SK-N-SH (cell line): Measurements from ENCODE around the gene CXXC1. TPM values are rescaled to one million over a fixed set of nuclear protein-coding genes. Genes with fewer than 3 reads are reported as not detected.
A peak's percentile ranks its signal among the peaks of the same experiment; 100 is the strongest.

Experiments
- CTCF ChIA-PET: fragments of 300-600, 350-600 bp; formaldehyde crosslinking; extraction: SDS; loops from one replicate; lab custom pipeline; 2021; lab: Yijun Ruan, JAX
- POLR2A ChIA-PET: fragments of 350-600 bp; sonication (Branson Sonifier 250); formaldehyde crosslinking; extraction: SDS; loops from one replicate; lab custom pipeline; 2020; ENCODE audit warnings: antibody characterized with exemption, inconsistent platforms; lab: Yijun Ruan, JAX
- DNase-seq: peaks from one replicate; pipeline ENCODE4 v3.0.0; 2012
- H2AFZ ChIP-seq: fragments of 200-600 bp; sonication (generic); 2 replicates; pipeline ENCODE4 v1.8.1; 2016; ENCODE audit warnings: antibody characterized with exemption, mild to moderate bottlenecking, low read depth
- H3F3A ChIP-seq: fragments of 200-600 bp; sonication (generic); replicated peaks from 2 replicates; pipeline ENCODE3; 2016; ENCODE audit warnings: antibody characterized with exemption, mild to moderate bottlenecking; ENCODE audit not compliant: insufficient read depth
- H3K27ac ChIP-seq, 2 experiments: fragments of 200-500 bp in 1 of 2; fragments of 200-600 bp in 1 of 2; sonication (Bioruptor generic) in 1 of 2; sonication (generic), shearing (Covaris generic) in 1 of 2; 2 replicates each; pipeline versions ENCODE4 v1.5.1 to v1.6.1; 2014 to 2016; ENCODE audit warnings: low read depth in 2 of 2, inconsistent platforms in 1 of 2, low read length in 1 of 2, mild to moderate bottlenecking in 1 of 2, mixed read lengths in 1 of 2
- H3K27me3 ChIP-seq: fragments of 200-600 bp; sonication (generic), shearing (Covaris generic); 2 replicates; pipeline ENCODE4 v1.6.1; 2016; ENCODE audit warnings: mixed run types; ENCODE audit not compliant: insufficient read depth
- H3K36me3 ChIP-seq, 2 experiments: fragments of 200-500 bp in 1 of 2; fragments of 200-600 bp in 1 of 2; sonication (Bioruptor generic) in 1 of 2; sonication (generic) in 1 of 2; replicated peaks in 1 of 2; 2 replicates each; pipeline versions ENCODE3 to v1.5.1; 2014 to 2016; ENCODE audit warnings: low read length in 1 of 2, mild to moderate bottlenecking in 1 of 2; ENCODE audit not compliant: insufficient read depth in 2 of 2, control insufficient read depth in 1 of 2
- H3K4me1 ChIP-seq, 2 experiments: fragments of 200-500 bp in 1 of 2; fragments of 200-600 bp in 1 of 2; sonication (Bioruptor generic) in 1 of 2; sonication (generic), shearing (Covaris generic) in 1 of 2; 2 replicates each; pipeline versions ENCODE4 v1.5.1 to v1.6.1; 2014 to 2016; ENCODE audit warnings: low read depth in 1 of 2, low read length in 1 of 2, mixed run types in 1 of 2; ENCODE audit not compliant: insufficient read depth in 2 of 2, control insufficient read depth in 1 of 2
- H3K4me2 ChIP-seq: fragments of 200-600 bp; sonication (generic), shearing (Covaris generic); 2 replicates; pipeline ENCODE4 v1.6.1; 2017; ENCODE audit warnings: mixed run types
- H3K4me3 ChIP-seq, 2 experiments: fragments of 200-500 bp in 1 of 2; fragments of 200-600 bp in 1 of 2; sonication (Bioruptor generic) in 1 of 2; sonication (generic), shearing (Covaris generic) in 1 of 2; 2 replicates each; pipeline versions ENCODE4 v1.5.1 to v1.8.1; 2014 to 2016; ENCODE audit warnings: low read depth in 2 of 2, inconsistent platforms in 1 of 2, low read length in 1 of 2, mild to moderate bottlenecking in 1 of 2, mixed read lengths in 1 of 2, moderate library complexity in 1 of 2
- H3K79me2 ChIP-seq: fragments of 200-600 bp; sonication (generic); 2 replicates; pipeline ENCODE4 v1.8.1; 2017; ENCODE audit warnings: mild to moderate bottlenecking; ENCODE audit not compliant: insufficient read depth
- H3K9ac ChIP-seq: fragments of 200-600 bp; sonication (generic); 2 replicates; pipeline ENCODE4 v1.6.1; 2017; ENCODE audit warnings: mixed run types
- H3K9me2 ChIP-seq: fragments of 200-600 bp; sonication (generic); 2 replicates; pipeline ENCODE4 v1.6.1; 2017; ENCODE audit warnings: mixed run types
- H3K9me3 ChIP-seq: fragments of 200-600 bp; sonication (generic); 2 replicates; pipeline ENCODE4 v1.6.1; 2017; ENCODE audit warnings: mixed run types, mild to moderate bottlenecking, moderate library complexity
- H4K20me1 ChIP-seq: fragments of 200-600 bp; sonication (generic); 2 replicates; pipeline ENCODE4 v1.6.1; 2017; ENCODE audit warnings: mild to moderate bottlenecking, mixed run types; ENCODE audit not compliant: insufficient read depth
- CHD2 ChIP-seq: fragments of 150-350 bp; IDR thresholded peaks from 2 replicates; pipeline ENCODE4 v1.6.1; 2018; ENCODE audit warnings: low read length; ENCODE audit not compliant: partially characterized antibody
- FOSL2 ChIP-seq: IDR thresholded peaks from 2 replicates; pipeline ENCODE4 v1.4.0; 2012; ENCODE audit warnings: low read depth, mild to moderate bottlenecking, moderate library complexity, borderline replicate concordance
- FOXM1 ChIP-seq: IDR thresholded peaks from 2 replicates; pipeline ENCODE4 v1.4.0; 2012; ENCODE audit warnings: low read depth, mild to moderate bottlenecking
- GATA2 ChIP-seq: sonication (generic); formaldehyde crosslinking; IDR thresholded peaks from 2 replicates; pipeline ENCODE4 v1.5.0; 2020; ENCODE audit warnings: mild to moderate bottlenecking, missing genetic modification reagents
- NFIC ChIP-seq: IDR thresholded peaks from 2 replicates; pipeline ENCODE4 v1.4.0; 2012; ENCODE audit warnings: borderline replicate concordance
- POLR2AphosphoS5 ChIP-seq: IDR thresholded peaks from 2 replicates; pipeline ENCODE4 v1.6.1; 2012; ENCODE audit warnings: low read depth, low read length
- RCOR1 ChIP-seq: fragments of 150-350 bp; IDR thresholded peaks from 2 replicates; pipeline ENCODE4 v1.6.1; 2017; ENCODE audit warnings: antibody characterized with exemption, low read length
- RFX5 ChIP-seq: IDR thresholded peaks from 2 replicates; pipeline ENCODE4 v1.6.1; 2012; ENCODE audit warnings: mild to moderate bottlenecking, improper control_type of control experiment, low read length
- SMC3 ChIP-seq: IDR thresholded peaks from 2 replicates; pipeline ENCODE4 v1.6.1; 2012; ENCODE audit warnings: low read depth, low read length, improper control_type of control experiment
- YY1 ChIP-seq: IDR thresholded peaks from 2 replicates; pipeline ENCODE4 v1.4.0; 2012; ENCODE audit warnings: low read depth, mild to moderate bottlenecking
- WGBS: methylation state at CpG from one replicate; pipeline ENCODE4 v1.1.6; 2017; ENCODE audit warnings: low lambda C conversion rate; 5-methylcytosine and 5-hydroxymethylcytosine counted together
- polyA plus RNA-seq, 3 experiments: library from polyadenylated mRNA; depleted of rRNA; stranded (reverse); fragments of >200 nt; gene quantifications; 2 replicates each; pipeline ENCODE4 v1.2.3, GENCODE V29; 2012
- TF ChIP-seq, protein P1 (sequence below): IDR thresholded peaks from 2 replicates; pipeline ENCODE4 v1.4.0; 2012; ENCODE audit warnings: low read depth
- TF ChIP-seq, protein P2 (sequence below): IDR thresholded peaks from 2 replicates; pipeline ENCODE4 v1.4.0; 2012; ENCODE audit warnings: low read depth, borderline replicate concordance
- TF ChIP-seq, protein P3 (sequence below): fragments of 150-350 bp; IDR thresholded peaks from 2 replicates; pipeline ENCODE4 v1.6.1; 2016; ENCODE audit warnings: mild to moderate bottlenecking, low read depth, low read length

Gene CXXC1
- polyA plus RNA-seq, 1 of the 3 experiments (the other 2 are of a cell fraction) = 128 TPM

DNA sequence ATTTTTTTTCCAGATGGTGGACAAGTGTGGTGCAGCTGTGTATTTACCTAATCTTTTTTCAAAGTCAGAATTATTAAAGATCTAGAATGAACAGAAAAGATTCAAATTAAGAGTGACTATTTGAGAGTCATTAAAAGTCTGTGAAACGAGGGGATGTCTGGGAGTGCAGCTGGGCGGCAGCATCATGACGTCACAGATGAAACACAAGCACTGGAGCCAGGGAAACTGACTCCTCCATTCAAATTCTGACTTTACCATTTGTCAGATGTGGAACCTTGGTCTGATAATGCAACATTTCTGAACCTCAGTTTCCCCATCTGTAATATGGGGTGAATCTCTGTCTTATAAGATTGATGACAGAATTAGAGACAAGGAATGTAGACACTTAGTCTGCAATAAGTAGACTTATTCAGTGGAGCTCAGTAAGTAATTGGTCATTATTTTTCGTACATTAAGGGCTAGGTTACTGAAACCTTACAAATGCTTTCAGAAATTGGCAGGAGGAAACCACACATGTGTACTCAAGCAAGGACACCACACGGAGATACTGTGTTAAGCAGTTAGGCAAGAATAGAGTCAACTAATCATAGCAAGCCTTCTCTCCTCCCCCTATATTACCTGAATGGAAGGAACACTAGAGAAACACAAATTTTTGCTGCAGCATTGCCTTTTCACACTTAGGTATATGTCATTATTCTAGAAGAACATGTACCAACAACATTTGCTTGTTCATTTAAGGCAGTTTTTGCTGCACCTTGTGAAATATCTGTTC, 27.8 kb upstream of the CXXC1 start:
- Histone ChIP-seq H3K79me2 (no peaks in the 10 kb centered on the region), H2AFZ (peak overlapping the region; percentile 46; the same call in 1 of the 2 replicates), H3K36me3 (no peaks in the 10 kb centered on the region), H3K9ac (no peak overlapping the region), H4K20me1 (no peaks in the 10 kb centered on the region), H3K27me3 (no peaks in the 10 kb centered on the region), H3K4me3 (no peak overlapping the region), H3K27ac (no peak overlapping the region), H3K4me1 (no peaks in the 10 kb centered on the region), H3K9me2 (no peaks in the 10 kb centered on the region), H3K4me2 (no peak overlapping the region), H3K9me3 (no peaks in the 10 kb centered on the region), H3F3A (no peaks in the 10 kb centered on the region)
- no peak for DNase-seq
- TF ChIP-seq RFX5 = no peak
- no peak for TF ChIP-seq POLR2AphosphoS5
- TF ChIP-seq FOSL2 = no peak
- no peak for TF ChIP-seq YY1
- TF ChIP-seq GATA2 (CRISPR knock-in tag) = no peak
- TF ChIP-seq, protein P1, sequence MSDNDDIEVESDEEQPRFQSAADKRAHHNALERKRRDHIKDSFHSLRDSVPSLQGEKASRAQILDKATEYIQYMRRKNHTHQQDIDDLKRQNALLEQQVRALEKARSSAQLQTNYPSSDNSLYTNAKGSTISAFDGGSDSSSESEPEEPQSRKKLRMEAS = no peak
- no peak for TF ChIP-seq NFIC
- TF ChIP-seq, protein P2, sequence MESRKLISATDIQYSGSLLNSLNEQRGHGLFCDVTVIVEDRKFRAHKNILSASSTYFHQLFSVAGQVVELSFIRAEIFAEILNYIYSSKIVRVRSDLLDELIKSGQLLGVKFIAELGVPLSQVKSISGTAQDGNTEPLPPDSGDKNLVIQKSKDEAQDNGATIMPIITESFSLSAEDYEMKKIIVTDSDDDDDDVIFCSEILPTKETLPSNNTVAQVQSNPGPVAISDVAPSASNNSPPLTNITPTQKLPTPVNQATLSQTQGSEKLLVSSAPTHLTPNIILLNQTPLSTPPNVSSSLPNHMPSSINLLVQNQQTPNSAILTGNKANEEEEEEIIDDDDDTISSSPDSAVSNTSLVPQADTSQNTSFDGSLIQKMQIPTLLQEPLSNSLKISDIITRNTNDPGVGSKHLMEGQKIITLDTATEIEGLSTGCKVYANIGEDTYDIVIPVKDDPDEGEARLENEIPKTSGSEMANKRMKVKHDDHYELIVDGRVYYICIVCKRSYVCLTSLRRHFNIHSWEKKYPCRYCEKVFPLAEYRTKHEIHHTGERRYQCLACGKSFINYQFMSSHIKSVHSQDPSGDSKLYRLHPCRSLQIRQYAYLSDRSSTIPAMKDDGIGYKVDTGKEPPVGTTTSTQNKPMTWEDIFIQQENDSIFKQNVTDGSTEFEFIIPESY = no peak
- TF ChIP-seq, protein P3, sequence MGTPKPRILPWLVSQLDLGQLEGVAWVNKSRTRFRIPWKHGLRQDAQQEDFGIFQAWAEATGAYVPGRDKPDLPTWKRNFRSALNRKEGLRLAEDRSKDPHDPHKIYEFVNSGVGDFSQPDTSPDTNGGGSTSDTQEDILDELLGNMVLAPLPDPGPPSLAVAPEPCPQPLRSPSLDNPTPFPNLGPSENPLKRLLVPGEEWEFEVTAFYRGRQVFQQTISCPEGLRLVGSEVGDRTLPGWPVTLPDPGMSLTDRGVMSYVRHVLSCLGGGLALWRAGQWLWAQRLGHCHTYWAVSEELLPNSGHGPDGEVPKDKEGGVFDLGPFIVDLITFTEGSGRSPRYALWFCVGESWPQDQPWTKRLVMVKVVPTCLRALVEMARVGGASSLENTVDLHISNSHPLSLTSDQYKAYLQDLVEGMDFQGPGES = no peak
- ChIA-PET POLR2A (no interaction called here), CTCF (interaction anchor here (1.2 kb wide), 1 partner anchor 42 kb away, joined by 5 read pairs; no protein-coding TSS in a partner anchor)
- WGBS = 22% methylated on average over 5 of the region's 5 CpGs

DNA sequence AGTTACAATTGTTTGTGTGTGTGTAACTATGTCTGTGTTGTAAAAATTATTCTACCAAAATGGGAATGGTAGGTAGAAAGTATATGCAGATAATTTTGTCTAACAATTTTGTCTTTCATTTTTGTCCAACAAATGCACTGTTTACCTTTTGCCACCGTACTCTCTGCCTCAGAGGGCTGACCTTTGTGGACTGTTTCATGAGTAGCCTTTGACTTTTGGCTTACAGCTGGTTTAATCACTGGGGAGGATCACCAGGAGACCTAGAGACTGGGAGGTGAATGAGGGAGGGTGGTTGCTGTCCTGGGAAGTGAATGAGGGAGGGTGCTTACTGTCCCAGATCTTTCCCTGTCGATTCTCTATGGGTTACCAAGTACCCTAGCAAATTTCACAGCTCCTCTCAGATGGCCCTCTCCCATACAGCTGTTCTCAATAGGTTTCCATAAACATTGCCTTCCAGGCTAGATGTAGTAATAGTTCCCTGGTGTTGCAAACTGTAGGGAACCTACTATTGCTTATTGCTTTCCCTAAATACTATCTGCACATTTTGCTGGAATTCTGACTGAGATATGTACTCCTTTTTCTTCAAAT, 26.5 kb upstream of the CXXC1 start:
- no peak for DNase-seq
- Histone ChIP-seq H3K27ac (no peak overlapping the region), H3K4me2 (no peak overlapping the region), H3K4me1 (no peaks in the 10 kb centered on the region), H3F3A (no peaks in the 10 kb centered on the region), H3K36me3 (no peaks in the 10 kb centered on the region), H4K20me1 (no peaks in the 10 kb centered on the region), H3K9me3 (no peaks in the 10 kb centered on the region), H3K79me2 (no peaks in the 10 kb centered on the region), H3K4me3 (no peak overlapping the region), H3K9me2 (no peaks in the 10 kb centered on the region), H3K9ac (no peak overlapping the region), H3K27me3 (no peaks in the 10 kb centered on the region), H2AFZ (no peak overlapping the region)
- WGBS = 0% methylated on average over 2 of the region's 2 CpGs
- ChIA-PET CTCF (interaction anchor here (0.9 kb wide), 1 partner anchor 24 kb away, joined by 3 read pairs; no protein-coding TSS in a partner anchor), POLR2A (no interaction called here)
- TF ChIP-seq RCOR1 (no peak), SMC3 (no peak), CHD2 (no peak), FOXM1 (no peak)
